Islet precursor cell (in vitro differentiated cells): ENCODE results near the gene SNX8.

Source experiments
- DNase-seq: peaks from one replicate; pipeline ENCODE4 v3.0.0-alpha.2; 2018

SNX8 gene

DNA sequence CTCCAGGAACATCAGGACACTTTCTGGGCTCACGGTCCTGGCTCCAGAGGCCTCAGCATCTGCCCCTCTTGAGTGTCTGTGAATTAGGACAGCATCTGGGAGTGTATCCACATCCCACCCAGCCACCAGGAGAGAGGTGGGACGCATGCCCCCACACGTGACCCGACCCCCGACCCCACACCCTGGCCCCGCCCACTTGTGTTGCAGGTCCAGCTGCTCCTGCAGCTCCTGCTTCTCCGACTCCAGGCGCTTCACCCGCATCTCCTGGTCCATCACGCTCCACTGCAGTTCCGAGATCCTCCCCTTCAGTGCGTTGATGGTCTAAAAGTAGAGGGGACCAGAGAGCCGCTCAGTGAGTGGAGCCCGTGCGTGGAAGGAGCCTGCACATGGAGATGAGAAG lies 95.1 kb downstream of the SNX8 start:
- DNase-seq: no peak

DNA sequence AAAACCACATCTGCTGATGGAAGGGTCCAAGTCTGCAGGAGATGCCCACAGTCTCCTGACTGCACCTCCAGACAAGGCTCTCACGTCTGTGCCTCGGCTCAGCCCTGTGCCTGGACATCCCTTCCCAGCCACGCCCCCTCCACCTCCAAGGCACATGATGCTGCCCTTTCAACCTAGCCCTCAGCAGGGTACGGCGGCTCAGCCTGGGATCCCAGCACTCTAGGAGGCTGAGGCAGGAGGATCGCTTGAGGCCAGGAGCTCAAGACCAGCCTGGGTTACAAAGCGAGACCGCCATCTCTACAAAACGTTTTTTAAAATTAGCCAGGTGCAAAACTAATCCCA lies 95.8 kb downstream of the SNX8 start:
- DNase-seq: no peak

DNA sequence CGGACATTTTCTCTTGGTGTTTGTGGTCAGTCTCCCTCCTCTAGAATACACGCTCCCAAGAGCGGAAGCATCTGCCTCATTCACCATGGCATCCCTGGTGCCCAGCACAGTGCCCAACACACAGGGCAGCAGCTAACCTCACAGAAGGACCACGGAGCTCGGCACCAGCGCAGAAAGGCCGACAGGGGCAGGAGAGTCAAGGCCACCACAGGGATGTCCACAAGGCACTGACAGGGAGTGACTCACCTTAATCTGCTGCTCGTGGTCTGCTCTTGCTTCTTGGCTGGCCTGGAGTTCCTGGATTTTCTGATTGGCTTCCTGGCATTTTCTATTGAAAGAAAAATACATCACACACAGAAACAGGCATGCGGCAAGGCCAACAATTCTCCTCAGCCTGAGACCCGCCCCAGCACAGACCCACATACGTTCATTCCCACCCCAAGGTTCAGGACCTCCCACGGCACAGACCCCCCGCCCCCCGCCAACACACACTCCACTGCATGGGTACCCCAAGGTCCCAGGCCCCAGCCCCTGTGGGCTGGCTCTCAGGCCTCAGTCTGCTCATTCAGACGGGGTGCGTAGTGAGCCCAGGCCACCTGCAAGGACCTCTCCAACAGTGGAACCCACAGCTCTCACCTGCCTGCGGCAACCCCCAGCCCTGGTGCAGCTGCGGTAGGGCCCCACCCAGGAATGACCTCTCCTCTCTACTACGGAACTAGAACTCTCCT lies 96.4 kb downstream of the SNX8 start:
- no peak for DNase-seq

DNA sequence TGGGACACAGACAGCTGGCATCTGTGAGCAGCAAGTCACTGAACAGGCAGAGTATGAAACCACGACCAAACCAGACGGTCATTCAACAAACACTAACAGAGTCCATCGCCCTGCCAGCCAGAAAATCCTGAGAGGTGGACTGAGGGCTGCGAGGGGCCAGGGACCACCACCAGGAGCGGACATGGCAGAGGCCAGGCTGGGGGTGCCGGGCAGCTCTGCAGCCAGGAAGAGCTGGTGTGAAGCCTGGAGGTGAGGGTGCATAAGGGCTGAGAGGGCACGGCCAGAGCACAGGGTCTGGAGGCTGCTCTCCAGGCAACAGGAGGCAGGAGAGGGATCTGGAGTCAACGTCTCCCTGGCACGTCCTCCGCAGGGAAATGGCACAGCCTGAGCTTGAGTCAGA lies 97.0 kb downstream of the SNX8 start:
- no peak for DNase-seq

DNA sequence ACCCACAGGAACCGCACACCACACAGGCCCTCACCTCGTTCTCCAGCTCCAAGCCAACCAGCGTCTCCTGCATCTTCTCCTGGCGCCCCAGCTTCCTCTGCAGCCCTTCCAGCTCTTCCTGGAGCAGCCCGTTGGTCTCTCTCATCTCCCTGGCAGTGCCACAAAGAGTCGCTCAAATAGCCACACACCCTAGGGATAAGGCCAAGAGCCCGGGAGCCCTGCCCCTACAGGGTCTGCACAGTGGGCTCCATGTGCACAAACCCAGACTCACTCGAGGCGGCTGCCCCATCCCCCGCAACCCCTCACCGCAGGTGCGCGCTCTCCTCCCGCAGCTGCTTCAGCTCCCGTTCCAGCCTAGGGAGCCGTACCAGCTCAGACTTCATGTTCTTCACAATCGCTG lies 98.4 kb downstream of the SNX8 start:
- no peak for DNase-seq

DNA sequence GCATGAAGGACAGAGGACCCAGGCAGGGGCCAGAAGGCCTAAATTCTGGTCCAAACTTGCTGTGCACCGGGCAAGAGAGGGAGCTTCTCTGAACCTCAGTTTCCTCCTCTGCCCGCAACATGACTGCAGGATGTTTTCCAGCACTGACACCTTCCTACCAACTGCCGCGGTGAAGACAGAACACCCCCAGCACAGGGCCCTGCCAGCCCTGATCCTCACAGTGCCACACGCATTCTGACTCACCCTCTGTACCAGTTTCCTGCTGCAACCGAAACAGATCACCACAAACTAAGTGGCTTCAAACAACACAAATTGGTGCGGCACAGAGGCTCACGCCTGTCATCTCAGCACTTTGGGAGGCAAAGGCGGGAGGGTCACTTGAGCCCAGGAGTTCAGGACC lies 99.6 kb downstream of the SNX8 start:
- no peak for DNase-seq

DNA sequence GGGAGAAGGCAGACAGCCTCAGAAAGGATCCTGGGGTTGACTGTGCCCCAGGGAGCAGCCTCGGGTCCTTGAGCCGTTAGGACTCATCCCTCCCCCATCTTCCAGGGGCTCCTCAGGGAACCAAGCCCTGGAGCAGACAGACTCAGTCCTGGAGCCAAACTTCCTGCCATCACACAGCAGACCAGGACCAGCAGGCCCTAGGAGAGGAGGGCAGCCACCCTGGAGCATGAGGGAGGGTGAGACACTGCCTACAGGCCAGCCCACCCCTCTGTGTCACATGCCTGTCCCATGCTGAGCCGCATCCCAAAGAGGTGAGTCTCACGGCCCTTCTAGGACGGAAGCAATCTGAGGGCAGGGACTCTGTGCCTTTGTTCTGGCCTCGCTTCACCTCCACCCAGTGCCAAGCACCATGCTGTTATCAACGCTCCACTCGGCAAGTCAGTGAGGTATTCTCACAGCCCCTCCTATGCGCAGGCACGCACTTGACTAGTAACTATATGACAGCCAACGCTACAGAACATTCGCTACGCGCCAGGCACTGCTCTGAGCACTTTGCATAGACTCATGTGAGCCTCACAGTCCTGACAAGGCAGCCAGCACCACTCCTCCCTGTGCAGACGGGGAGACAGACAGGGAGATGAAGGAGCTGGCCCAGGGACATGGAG lies 100.6 kb downstream of the SNX8 start:
- no peak for DNase-seq

DNA sequence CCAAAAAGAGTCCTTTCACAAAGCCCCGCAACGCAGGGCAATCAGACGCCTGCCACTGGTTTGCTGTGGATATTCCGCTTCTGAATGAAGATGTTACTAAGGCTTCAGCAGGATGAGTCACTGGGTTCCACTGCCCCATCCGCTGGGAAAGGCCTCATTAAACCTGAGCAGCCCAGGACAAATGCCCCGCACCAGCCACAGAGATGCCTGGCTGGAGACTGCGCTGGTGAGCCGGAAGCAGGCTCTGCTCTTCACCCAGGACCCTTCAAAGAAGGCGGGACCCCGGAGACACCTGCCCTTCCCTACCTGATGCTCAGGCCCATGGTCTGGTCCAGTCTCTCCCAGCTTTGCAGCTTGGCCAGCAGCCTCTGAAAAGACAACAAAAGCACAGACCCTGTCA lies 101.3 kb downstream of the SNX8 start:
- no peak for DNase-seq

DNA sequence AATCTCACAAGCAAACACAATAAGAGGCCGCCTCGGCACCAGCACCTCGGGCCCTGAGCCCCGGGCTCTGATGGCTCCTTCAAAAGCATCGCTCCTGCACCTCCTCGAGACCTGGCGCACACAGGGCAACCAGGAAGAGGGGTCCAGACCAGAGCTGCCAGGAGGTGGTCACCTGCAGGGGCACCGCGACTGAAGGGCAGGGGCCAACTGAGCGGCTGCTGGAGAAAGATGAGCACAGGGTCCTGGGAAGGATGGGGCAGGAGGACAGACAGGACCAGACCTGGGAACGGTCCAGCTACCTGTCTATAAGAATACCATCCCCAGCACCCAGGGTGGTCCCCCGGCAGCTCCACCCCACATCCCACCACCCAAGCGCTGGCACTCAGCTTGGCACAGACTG lies 102.3 kb downstream of the SNX8 start:
- DNase-seq: no peak

DNA sequence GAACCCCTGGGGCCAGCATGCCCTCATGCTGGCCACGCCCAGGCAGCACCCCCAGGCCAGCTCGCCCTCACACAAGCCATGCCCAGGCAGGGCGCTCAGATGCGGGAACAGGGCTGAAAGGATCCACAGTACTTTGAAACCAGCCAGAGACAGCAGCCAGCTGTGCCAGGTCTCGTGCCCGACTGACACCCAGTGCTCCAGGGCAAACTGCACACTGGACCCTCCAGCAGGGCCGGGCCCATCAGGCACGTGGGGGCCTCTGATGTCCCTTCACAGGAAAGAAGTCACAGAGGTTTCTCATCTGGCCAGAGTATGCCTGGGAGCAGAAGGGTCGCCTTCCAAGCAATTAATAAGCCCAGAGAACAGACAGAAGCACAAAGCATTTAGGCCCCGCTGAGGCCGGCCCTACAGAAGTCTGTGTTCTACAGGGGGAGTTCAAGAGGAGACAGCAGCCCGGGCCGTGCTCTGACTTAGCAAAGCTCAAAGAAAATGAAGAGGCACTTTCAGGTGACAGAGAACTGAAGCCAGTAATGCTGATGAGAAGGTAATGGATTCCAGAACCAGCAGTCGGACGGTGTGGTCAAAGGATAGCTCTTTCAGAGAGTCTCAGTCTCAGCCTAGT lies 102.9 kb downstream of the SNX8 start:
- DNase-seq: no peak

DNA sequence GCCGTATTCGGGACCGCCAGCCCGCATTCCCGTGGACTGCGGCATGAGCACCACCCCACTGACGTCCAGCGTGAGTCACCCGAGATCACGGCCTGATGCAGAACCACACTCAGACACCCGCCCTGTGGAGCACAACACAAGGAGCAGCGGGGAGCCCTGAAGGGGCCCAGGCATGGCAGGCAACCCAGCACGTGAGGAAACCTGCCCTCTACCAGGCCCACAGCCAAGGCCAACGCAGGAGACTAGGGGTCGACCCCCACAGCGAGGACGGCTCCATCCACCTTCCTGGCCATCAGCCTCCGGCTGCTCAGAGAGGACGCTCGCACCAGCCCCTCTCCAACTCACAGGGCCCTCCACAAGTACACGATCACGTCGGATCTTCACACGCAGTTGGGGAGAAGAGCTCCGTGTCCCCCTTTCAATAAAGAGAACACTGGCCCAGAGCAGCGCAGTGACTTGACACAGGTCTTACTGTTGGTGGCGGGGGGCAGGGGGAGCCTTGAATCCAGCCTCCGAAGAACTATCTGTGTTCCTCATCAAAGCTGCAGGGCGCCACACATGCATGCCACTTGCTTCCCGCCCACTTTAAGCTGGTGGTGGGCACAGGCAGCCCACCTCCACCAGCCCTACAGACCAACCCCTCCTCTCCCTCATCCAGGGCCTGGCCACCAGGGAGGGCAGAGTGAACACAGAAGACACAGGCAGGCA lies 103.5 kb downstream of the SNX8 start:
- DNase-seq: no peak

DNA sequence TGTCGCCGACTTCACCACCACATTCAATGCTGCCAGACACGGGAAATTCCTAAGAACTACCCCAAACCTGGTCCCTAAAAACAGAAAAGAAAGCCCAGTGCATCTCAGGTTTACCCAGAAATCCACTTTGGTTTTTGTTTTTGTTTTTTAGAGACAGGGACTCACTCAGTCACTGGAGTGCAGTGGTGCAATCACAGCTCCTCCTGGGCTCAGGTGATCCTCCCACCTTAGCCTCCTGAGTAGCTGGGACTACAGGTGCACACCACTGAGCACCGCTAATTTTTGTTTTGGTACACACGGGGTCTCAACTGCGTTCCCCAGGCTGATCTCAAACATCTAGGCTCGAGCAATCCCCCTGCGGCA lies 104.3 kb downstream of the SNX8 start:
- no peak for DNase-seq

DNA sequence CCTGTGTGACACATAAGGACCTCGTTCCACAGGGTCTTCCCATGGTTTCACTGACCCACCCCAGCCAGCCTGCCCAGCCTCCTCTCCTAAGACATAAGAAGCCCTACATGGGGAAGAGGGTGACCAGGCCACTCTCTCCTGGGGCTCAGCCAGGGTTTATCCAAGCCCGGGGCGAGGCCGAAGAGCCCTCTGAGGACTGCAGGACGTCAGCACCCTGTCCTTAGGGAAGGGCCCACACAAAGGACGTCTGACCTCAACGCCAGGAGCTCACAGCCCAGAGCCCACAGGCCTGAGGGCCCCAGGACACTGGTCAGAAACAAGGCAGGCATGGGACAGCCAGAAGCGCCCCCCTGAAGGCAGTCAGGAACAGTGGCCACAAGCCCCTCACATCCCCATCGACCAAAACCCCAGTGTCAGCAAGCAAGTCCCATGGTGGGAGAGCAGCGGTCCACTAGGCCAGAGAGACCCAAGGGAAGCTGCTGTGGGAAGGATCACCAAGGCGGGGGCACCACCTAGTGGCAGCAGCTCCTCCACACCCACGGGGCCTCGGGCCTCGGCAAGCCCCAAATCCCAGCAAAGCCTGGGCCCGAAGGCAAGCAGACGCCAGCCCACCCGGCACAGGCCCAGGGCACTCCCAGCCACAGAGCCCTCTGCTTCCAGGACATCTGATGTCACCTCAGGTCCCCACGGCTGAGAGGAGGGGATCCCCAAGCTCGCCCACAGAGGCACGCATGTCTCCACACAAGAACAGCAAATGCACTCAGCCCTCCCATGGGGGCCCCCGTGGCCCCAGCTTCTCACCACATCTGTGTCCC lies 104.9 kb downstream of the SNX8 start:
- peak; percentile 81 for DNase-seq

DNA sequence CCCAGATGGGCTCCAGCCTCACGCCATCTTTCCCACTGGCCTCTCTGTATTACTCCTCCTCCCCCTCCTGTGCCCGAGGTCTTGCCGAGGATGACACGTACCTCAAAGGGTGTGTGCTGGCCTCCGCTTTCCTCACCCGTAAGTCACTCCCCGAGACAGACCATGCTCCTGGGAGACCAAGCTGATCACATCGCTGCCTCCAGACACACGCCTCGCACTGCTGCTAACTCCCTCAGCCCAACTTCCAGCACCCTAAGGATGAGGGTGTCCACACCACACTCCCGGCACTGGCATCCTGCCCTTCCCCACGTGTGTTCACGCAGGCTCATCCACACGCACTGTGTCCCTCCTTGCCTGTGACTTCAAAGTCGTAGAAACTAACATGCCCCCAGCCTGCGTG lies 105.5 kb downstream of the SNX8 start:
- DNase-seq: no peak

DNA sequence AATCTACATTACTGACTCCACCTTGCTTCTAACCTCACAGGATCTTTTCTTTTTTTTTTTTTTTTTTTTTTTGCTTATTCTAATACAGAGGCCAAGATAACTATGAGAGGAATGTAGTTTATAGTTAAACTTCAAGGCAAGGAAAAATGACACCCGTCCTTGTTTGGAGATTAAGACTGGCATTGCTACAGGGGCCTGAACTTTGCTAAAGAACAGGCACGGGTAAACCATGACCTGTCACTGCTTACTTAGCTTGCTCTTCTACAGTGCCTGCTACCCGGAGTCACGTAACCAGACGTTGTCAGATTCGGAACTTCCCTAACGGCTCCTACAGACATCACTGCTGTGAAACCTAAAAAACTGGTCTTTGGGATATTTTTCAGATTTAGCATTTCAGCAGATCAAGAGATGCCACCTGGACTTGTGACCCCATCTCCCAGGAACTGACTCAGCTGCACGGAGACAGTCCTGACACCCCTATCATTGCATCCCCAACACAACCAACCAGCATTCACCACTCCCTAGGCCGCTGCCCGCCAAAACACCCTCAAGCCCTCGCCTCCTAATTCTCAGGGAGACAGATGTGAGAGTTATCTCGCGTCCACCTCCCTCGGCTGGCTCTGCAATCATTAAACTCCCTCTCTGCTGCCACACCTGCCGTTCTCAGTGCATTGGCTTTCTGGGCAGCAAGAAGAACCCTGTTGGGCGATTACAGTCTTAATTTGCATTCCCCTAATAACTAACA lies 109.0 kb downstream of the SNX8 start:
- DNase-seq: no peak

DNA sequence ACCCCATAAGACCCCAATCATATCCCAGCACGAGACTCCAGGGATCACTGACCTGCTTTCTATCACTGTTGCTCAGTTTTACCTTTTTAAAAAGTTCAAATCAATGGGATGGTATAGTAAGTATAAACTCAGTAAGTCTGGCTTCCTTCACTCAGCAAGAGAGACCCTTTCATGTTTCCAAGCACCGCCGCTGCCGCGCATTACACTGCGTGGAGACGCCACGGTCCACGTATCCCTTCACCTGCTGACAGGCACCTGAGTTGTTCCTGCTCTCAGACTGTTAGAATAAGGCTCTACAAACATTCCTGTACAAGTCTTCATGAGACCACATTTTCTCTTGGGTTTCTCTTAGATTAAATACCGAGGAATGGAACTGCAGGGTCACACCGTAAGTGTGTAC lies 109.8 kb downstream of the SNX8 start:
- no peak for DNase-seq

DNA sequence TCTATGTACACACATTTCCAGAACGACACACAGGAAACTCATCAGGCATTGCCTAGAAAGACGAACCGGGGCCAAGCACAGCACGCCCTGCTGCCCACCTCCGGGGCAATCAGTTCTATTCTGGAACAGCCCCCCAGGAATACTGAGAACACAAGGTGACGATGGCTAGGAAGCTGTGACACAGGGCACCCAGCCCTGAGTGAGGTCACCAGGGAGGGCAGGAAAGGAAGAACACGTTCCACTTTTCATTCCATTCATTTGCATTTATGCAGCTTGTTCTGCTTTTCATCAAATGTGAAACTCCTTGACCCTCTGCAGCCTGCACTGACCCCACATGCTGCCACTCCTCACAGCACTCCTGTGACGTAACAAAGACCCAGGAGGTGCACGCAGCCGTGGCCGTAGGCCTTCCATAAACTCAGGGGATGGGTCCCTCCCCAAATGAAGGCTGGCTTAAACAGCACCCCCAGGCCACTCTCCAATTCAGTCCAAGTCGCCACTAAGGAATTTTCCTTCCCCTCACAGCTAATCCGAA lies 110.4 kb downstream of the SNX8 start:
- DNase-seq: peak; percentile 76

DNA sequence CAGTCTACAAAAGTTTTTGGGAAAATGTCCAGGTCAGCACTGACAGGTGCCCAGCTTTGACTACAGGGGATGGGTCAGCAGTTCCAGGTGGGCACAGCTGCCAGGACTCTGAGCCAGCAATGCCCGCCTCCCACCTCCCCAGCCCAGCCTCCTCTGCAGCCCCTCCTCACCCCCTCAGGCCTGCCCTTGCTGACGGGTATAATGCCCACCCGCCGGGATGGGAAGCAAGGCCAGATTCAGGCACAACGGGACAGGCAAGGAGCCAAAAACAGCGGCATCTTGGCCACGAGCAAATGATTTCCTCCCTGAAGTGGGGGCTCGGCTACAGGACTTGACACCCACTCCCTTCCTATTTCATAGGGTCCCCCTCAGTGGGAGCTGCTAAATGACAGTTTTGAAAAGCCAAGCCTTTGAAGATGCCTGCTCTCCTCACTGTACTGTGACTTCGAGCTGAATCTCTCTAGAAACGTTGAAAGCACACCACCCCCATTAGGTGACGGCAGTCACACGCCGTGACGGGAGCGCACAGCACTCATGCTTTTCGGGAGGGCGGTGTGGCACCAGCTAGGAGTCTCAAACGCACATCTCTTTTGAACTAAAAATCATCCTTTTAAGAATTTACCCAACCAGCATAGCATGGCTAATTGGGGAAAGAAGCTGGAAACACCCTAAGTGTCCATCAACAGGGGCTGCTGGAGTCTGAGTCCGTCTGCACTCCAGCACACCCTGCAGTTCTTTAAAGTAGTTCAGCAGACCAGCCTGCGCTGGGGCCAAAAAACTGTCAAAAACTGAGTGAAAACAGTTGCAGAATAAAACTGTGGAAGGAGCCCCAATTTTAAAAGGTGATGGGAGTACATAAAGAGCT lies 111.1 kb downstream of the SNX8 start:
- peak; percentile 47 for DNase-seq

DNA sequence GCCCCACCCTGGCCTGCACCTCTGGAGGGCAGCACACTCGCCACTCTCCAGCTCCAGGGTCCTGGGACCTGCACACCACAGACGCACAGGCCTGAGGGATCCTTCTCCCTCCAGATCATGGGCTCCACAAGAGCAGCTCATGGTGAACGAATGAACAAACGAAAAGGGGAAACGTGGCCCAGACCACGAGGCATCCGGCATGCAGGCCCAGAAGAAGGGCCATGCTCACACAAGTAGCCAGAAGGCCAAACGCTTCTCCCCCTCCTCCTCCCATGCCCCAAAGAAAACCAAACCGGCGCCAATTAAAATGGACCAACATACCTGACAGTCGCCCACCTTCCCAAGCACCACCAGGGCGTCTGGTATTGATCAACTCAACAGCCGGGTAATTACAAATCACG lies 111.9 kb downstream of the SNX8 start:
- no peak for DNase-seq
